Osteoblast (primary cell): ENCODE data around the gene ZFPM1. TPM values are rescaled to one million over a fixed set of nuclear protein-coding genes. Genes with fewer than 3 reads are reported as not detected.

Source experiments
- DNase-seq: peaks from one replicate; pipeline ENCODE4 v3.0.0; 2011; ENCODE audit warnings: low spot score, mixed read lengths; ENCODE audit not compliant: insufficient read length; ENCODE audit errors: missing footprints
- H2AFZ ChIP-seq: 2 replicates; pipeline ENCODE4 v1.6.0; 2011; ENCODE audit warnings: mild to moderate bottlenecking, low read length
- H3K27ac ChIP-seq: 2 replicates; pipeline ENCODE4 v1.5.1; 2011; ENCODE audit warnings: mild to moderate bottlenecking, low read depth, low read length, moderate library complexity
- H3K27me3 ChIP-seq: 2 replicates; pipeline ENCODE4 v1.6.0; 2012; ENCODE audit warnings: mild to moderate bottlenecking, control low read depth, inconsistent platforms, low read length, moderate library complexity; ENCODE audit not compliant: insufficient read depth
- H3K36me3 ChIP-seq: 2 replicates; pipeline ENCODE4 v1.5.1; 2011; ENCODE audit warnings: mild to moderate bottlenecking, low read length, control low read depth, moderate library complexity; ENCODE audit not compliant: insufficient read depth
- H3K4me1 ChIP-seq: 2 replicates; pipeline ENCODE4 v1.5.1; 2011; ENCODE audit warnings: mild to moderate bottlenecking, low read length, control low read depth, moderate library complexity; ENCODE audit not compliant: insufficient read depth
- H3K4me2 ChIP-seq: 2 replicates; pipeline ENCODE4 v1.6.0; 2011; ENCODE audit warnings: mild to moderate bottlenecking, low read length; ENCODE audit not compliant: insufficient read depth
- H3K4me3 ChIP-seq: fragments of 200-600 bp; sonication (generic); 3 replicates; pipeline ENCODE4 v1.5.1; 2012; ENCODE audit warnings: mild to moderate bottlenecking, low read length, inconsistent platforms; ENCODE audit not compliant: insufficient read depth
- H3K79me2 ChIP-seq: 2 replicates; pipeline ENCODE4 v1.6.0; 2012; ENCODE audit warnings: mild to moderate bottlenecking, low read length, control low read depth, inconsistent platforms; ENCODE audit not compliant: insufficient read depth
- H3K9me3 ChIP-seq: 2 replicates; pipeline ENCODE4 v1.5.1; 2011; ENCODE audit warnings: low read depth, low read length, control low read depth
- H4K20me1 ChIP-seq: 2 replicates; pipeline ENCODE4 v1.6.0; 2012; ENCODE audit warnings: mild to moderate bottlenecking, low read length, control low read depth; ENCODE audit not compliant: insufficient read depth
- CTCF ChIP-seq: IDR thresholded peaks from 2 replicates; pipeline ENCODE4 v1.5.1; 2011; ENCODE audit warnings: mild to moderate bottlenecking, low read depth, low read length, moderate library complexity; ENCODE audit errors: extremely low read depth
- total RNA-seq: library from RNA; depleted of rRNA; stranded (reverse); fragments of >200 nt; gene quantifications from 2 replicates; pipeline ENCODE4 v1.2.3, GENCODE V29; 2012

ZFPM1 gene
- total RNA-seq, 1 donor: 2.2 TPM

- TF ChIP-seq CTCF: no peak
- no peak overlapping the region for H3K4me2 ChIP-seq
- H3K9me3 ChIP-seq: no peaks in the 10 kb centered on the region
- H2AFZ ChIP-seq: no peak overlapping the region
- no peaks in the 10 kb centered on the region for H4K20me1 ChIP-seq
- no peak for DNase-seq
- no peak overlapping the region for H3K4me3 ChIP-seq
- no peaks in the 10 kb centered on the region for H3K4me1 ChIP-seq
- no peaks in the 10 kb centered on the region for H3K79me2 ChIP-seq
- no peaks in the 10 kb centered on the region for H3K36me3 ChIP-seq
- H3K27ac ChIP-seq: no peak overlapping the region
- H3K27me3 ChIP-seq: no peaks in the 10 kb centered on the region
These were observed 50.9 kb downstream of the ZFPM1 start for GRCh38 chr16:88503771-88504488.

GRCh38 chr16:88504489-88505404, 51.7 kb downstream of the ZFPM1 start:
- Histone ChIP-seq H3K79me2 (no peaks in the 10 kb centered on the region), H3K36me3 (no peaks in the 10 kb centered on the region), H3K27me3 (no peaks in the 10 kb centered on the region), H3K9me3 (no peaks in the 10 kb centered on the region), H3K4me2 (no peak overlapping the region), H2AFZ (no peak overlapping the region), H3K4me1 (no peaks in the 10 kb centered on the region), H4K20me1 (no peaks in the 10 kb centered on the region), H3K4me3 (no peak overlapping the region), H3K27ac (no peak overlapping the region)
- TF ChIP-seq CTCF: no peak
- DNase-seq: no peak

- Histone ChIP-seq H3K4me3 (no peak overlapping the region), H3K9me3 (no peaks in the 10 kb centered on the region), H3K4me2 (no peak overlapping the region), H2AFZ (no peak overlapping the region), H3K27me3 (no peaks in the 10 kb centered on the region), H3K36me3 (no peaks in the 10 kb centered on the region), H3K4me1 (no peaks in the 10 kb centered on the region), H3K79me2 (no peaks in the 10 kb centered on the region), H4K20me1 (no peaks in the 10 kb centered on the region), H3K27ac (no peak overlapping the region)
- peak; percentile 94 for DNase-seq
- TF ChIP-seq CTCF: peak; percentile 35
These were observed 52.5 kb downstream of the ZFPM1 start for GRCh38 chr16:88505405-88506082.

- H3K4me2 ChIP-seq: no peak overlapping the region
- H3K9me3 ChIP-seq: no peaks in the 10 kb centered on the region
- H4K20me1 ChIP-seq: no peaks in the 10 kb centered on the region
- no peaks in the 10 kb centered on the region for H3K27me3 ChIP-seq
- no peak overlapping the region for H3K27ac ChIP-seq
- no peak for DNase-seq
- H2AFZ ChIP-seq: no peak overlapping the region
- H3K79me2 ChIP-seq: no peaks in the 10 kb centered on the region
- no peak overlapping the region for H3K4me3 ChIP-seq
- H3K4me1 ChIP-seq: no peaks in the 10 kb centered on the region
- no peak for TF ChIP-seq CTCF
- no peaks in the 10 kb centered on the region for H3K36me3 ChIP-seq
These were observed 53.6 kb downstream of the ZFPM1 start for GRCh38 chr16:88506723-88507122.
